OCI-LY7 (cell line): Measurements from ENCODE around the gene TTC24.

ENCODE experiments used
- CTCF ChIP-seq: fragments of 200-600 bp; sonication (generic); conservative IDR thresholded peaks from 2 replicates; pipeline ENCODE4 v1.5.1; 2014; ENCODE audit warnings: mild to moderate bottlenecking, antibody characterized with exemption, low read length, moderate library complexity, mixed read lengths
- EZH2phosphoT487 ChIP-seq: fragments of 200-600 bp; sonication (generic); IDR thresholded peaks from 2 replicates; pipeline ENCODE4 v1.6.1; 2018; ENCODE audit warnings: low read depth, borderline replicate concordance, mild to moderate bottlenecking, mixed run types, antibody characterized with exemption, low read length, moderate library complexity, mixed read lengths

GRCh38 chr1:156596426-156596825, 16.9 kb downstream of the TTC24 start:
- TF ChIP-seq CTCF (no peak), EZH2phosphoT487 (no peak)
